ENCODE data around the gene CARMIL3. TPM values are rescaled to one million over a fixed set of nuclear protein-coding genes. Genes with fewer than 3 reads are reported as not detected.

Gene CARMIL3
- total RNA-seq, 1 experiment from 2014 or later, result not detected

DNA sequence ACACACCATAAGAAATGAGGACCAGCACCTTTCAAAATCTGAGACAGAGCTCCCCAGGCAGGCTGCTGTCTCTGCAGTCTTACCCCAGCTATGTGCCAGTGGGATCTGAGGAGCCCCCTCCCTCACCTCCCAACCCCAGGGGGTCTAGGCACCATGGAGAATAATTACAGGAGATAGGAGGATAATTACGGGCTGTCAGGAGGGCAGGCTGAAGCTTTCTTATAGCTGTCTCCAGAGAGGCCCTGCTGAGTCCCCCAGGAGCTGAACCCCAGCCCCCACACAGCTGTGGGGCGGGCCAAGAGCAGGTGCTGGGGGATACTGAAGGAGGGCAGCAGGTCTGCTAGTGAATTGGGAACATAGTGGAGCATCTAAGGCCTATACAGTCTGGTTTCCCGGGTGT lies 26.3 kb downstream of the CARMIL3 start:
- Mint-ChIP-seq H3K4me1 (ENCODE audit: insufficient read depth, unreplicated experiment) (no peaks in the 10 kb centered on the region), H3K36me3 (ENCODE audit: insufficient read depth, unreplicated experiment) (no peaks in the 10 kb centered on the region), H3K27ac (ENCODE audit: low read depth, unreplicated experiment) (no peak overlapping the region), H3K27me3 (ENCODE audit: insufficient read depth, unreplicated experiment) (peaks cover 25% of the 10 kb centered on the region), H3K4me3 (ENCODE audit: unreplicated experiment) (no peak overlapping the region), H3K9me3 (ENCODE audit: unreplicated experiment) (no peaks in the 10 kb centered on the region)
- POLR2A ChIA-PET, result no interaction called here
- CTCF ChIA-PET, result interaction anchor here (0.5 to 1.0 kb wide), 5 partner anchors 13 to 1977 kb away, joined by 3 to 5 read pairs (median 3); no protein-coding TSS in a partner anchor
- BruUV-seq (replicated peaks), result no TSS peak
- intact Hi-C loops (cut with micrococcal nuclease), result no loop called here
- no peak for DNase-seq (ENCODE audit: unreplicated experiment)
- TF ChIP-seq, protein P1, sequence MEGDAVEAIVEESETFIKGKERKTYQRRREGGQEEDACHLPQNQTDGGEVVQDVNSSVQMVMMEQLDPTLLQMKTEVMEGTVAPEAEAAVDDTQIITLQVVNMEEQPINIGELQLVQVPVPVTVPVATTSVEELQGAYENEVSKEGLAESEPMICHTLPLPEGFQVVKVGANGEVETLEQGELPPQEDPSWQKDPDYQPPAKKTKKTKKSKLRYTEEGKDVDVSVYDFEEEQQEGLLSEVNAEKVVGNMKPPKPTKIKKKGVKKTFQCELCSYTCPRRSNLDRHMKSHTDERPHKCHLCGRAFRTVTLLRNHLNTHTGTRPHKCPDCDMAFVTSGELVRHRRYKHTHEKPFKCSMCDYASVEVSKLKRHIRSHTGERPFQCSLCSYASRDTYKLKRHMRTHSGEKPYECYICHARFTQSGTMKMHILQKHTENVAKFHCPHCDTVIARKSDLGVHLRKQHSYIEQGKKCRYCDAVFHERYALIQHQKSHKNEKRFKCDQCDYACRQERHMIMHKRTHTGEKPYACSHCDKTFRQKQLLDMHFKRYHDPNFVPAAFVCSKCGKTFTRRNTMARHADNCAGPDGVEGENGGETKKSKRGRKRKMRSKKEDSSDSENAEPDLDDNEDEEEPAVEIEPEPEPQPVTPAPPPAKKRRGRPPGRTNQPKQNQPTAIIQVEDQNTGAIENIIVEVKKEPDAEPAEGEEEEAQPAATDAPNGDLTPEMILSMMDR (IDR thresholded peaks at IDR 0.05; ENCODE audit: unreplicated experiment), result no peak

- DNase-seq (ENCODE audit: unreplicated experiment), result no peak
- intact Hi-C loops (cut with micrococcal nuclease), result loop anchor here (2.0 kb wide), 1 partner anchor 27 kb away; the partner anchor contains the start of gene CARMIL3
- no peaks in the 10 kb centered on the region for H3K36me3 Mint-ChIP-seq (ENCODE audit: insufficient read depth, unreplicated experiment)
- no peaks in the 10 kb centered on the region for H3K4me1 Mint-ChIP-seq (ENCODE audit: insufficient read depth, unreplicated experiment)
- no peak overlapping the region for H3K4me3 Mint-ChIP-seq (ENCODE audit: unreplicated experiment)
- peaks cover 25% of the 10 kb centered on the region for H3K27me3 Mint-ChIP-seq (ENCODE audit: insufficient read depth, unreplicated experiment)
- no peaks in the 10 kb centered on the region for H3K9me3 Mint-ChIP-seq (ENCODE audit: unreplicated experiment)
- CTCF ChIA-PET, result interaction anchor here (0.6 to 4.5 kb wide), 11 partner anchors 9 to 73 kb away, joined by 3 to 58 read pairs (median 4); no protein-coding TSS in a partner anchor
- POLR2A ChIA-PET, result no interaction called here
- H3K27ac Mint-ChIP-seq (ENCODE audit: low read depth, unreplicated experiment), result no peak overlapping the region
- TF ChIP-seq, protein P1 (IDR thresholded peaks at IDR 0.05; ENCODE audit: unreplicated experiment), result no peak
- BruUV-seq (replicated peaks), result no TSS peak
Observed at GRCh38 chr14:24079491-24080141, 27.8 kb downstream of the CARMIL3 start.

DNA sequence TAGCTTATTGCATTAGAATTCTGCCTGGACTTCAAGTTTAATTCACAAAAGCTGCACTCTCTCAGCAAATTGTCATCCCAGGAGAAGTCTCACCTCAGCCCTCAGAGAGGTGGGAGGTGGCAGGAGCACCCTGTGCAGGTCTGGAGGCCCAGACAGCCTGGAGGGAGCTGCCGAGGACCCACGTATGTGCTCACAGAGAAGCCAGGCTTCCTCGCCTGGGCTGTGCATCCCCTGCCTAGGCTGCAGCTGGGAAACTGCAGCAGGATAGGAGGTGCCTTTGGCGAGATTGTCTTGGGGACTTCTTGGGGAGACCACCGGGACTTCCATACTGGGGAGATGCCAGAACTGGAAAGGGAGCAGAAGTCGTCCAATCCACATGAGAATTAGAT lies 28.3 kb downstream of the CARMIL3 start:
- TF ChIP-seq, protein P1 (IDR thresholded peaks at IDR 0.05; ENCODE audit: unreplicated experiment), result no peak
- Mint-ChIP-seq H3K27me3 (ENCODE audit: insufficient read depth, unreplicated experiment) (peaks cover 25% of the 10 kb centered on the region), H3K27ac (ENCODE audit: low read depth, unreplicated experiment) (no peak overlapping the region), H3K4me3 (ENCODE audit: unreplicated experiment) (peak overlapping the region; percentile 74), H3K4me1 (ENCODE audit: insufficient read depth, unreplicated experiment) (no peaks in the 10 kb centered on the region), H3K9me3 (ENCODE audit: unreplicated experiment) (no peaks in the 10 kb centered on the region), H3K36me3 (ENCODE audit: insufficient read depth, unreplicated experiment) (no peaks in the 10 kb centered on the region)
- POLR2A ChIA-PET, result interaction anchor here (1.0 kb wide), 1 partner anchor 61 kb away, joined by 6 read pairs; the partner anchor contains the start of gene EMC9
- intact Hi-C loops (cut with micrococcal nuclease), result loop anchor here (2.0 kb wide), 1 partner anchor 27 kb away; the partner anchor contains the start of gene CARMIL3
- BruUV-seq (replicated peaks), result no TSS peak
- no peak for DNase-seq (ENCODE audit: unreplicated experiment)
- CTCF ChIA-PET, result interaction anchor here (0.5 to 4.5 kb wide), 15 partner anchors 8 to 492 kb away, joined by 3 to 58 read pairs (median 4); partner anchors contain the start of gene PCK2

DNA sequence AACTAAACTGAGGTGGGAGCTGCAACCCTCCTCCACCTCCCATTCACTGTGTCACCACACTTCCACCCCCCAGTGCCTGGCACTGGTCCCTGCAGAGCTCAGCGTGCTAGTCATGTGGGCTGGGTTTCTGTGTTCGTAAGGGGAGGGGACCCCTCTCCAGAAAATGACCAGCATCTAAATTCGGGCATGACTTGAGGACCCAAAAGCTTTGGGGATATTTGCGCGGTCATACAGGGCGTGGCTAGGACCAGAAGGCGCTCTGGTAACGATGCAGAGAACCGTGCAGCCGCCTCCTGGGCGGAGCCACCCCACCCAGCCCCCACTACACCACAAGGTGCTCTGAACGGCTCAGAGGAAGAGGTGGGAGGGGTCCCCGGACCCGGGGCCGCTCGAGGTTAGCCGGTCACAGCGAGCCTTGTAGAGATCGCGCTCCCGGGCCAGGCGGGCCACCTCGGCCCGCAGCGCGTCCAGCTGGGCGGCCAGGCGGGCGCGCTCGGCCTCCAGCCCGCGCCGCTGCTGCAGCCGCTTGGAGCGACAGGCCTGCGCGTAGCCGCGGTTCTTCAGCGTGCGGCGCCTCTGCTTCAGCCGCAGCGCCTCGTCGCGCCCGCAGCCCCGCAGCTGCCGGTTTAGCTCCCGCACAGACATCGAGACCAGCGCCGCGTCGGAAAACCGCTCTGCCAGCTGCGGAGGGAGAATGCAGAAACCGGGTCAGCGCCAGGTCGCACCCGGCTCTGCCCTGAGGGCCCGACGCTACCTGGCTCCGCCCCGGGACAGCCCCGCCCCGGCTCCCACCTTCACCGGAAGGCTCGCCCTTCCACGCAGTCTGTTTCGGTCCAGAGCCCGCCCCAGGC lies 29.3 kb downstream of the CARMIL3 start:
- CTCF ChIA-PET, result interaction anchor here (0.6 to 4.5 kb wide), 14 partner anchors 10 to 1637 kb away, joined by 3 to 58 read pairs (median 4); partner anchors contain the start of gene PCK2
- Mint-ChIP-seq H3K4me1 (ENCODE audit: insufficient read depth, unreplicated experiment) (no peaks in the 10 kb centered on the region), H3K27ac (ENCODE audit: low read depth, unreplicated experiment) (no peak overlapping the region), H3K9me3 (ENCODE audit: unreplicated experiment) (no peaks in the 10 kb centered on the region), H3K4me3 (ENCODE audit: unreplicated experiment) (peak overlapping the region; percentile 74), H3K36me3 (ENCODE audit: insufficient read depth, unreplicated experiment) (no peaks in the 10 kb centered on the region), H3K27me3 (ENCODE audit: insufficient read depth, unreplicated experiment) (peaks cover 25% of the 10 kb centered on the region)
- no TSS peak for BruUV-seq (replicated peaks)
- POLR2A ChIA-PET, result interaction anchor here (0.6 to 1.4 kb wide), 9 partner anchors 13 to 162 kb away, joined by 3 to 6 read pairs (median 3); partner anchors contain the start of genes CARMIL3, EMC9, MDP1 and PCK2
- TF ChIP-seq, protein P1 (IDR thresholded peaks at IDR 0.05; ENCODE audit: unreplicated experiment), result no peak
- DNase-seq (ENCODE audit: unreplicated experiment), result peak; percentile 29
- intact Hi-C loops (cut with micrococcal nuclease), result loop anchor here (2.0 kb wide), 1 partner anchor 28 kb away; the partner anchor contains the start of gene CARMIL3
